Lower lobe of right lung (tissue), 2 donors: Measurements from ENCODE around the gene SPANXN2. TPM values are rescaled to one million over a fixed set of nuclear protein-coding genes. Genes with fewer than 3 reads are reported as not detected.
"Not testable (repeated sequence)": the region's sequence is repeated elsewhere in the genome, so short reads cannot be mapped to it uniquely, and the experiment has no call there.

ENCODE experiments used
- ATAC-seq, 2 donors: fragments of 200-7000 bp; cut with Tn5 transposase; one replicate each; pipeline ENCODE4 v1.9.1; 2020 to 2022; ENCODE audit warnings: mild to moderate bottlenecking in 2 of 2, moderate library complexity in 2 of 2
- DNase-seq: peaks from one replicate; pipeline ENCODE4 v3.0.0-alpha.2; 2020
- H3K27ac ChIP-seq: fragments of 200-600 bp; one replicate; pipeline ENCODE4 v1.8.0; 2022
- H3K27me3 ChIP-seq: fragments of 200-600 bp; one replicate; pipeline ENCODE4 v1.8.0; 2022; ENCODE audit warnings: low read depth
- H3K36me3 ChIP-seq: fragments of 200-600 bp; one replicate; pipeline ENCODE4 v1.8.0; 2022; ENCODE audit warnings: mild to moderate bottlenecking
- H3K4me1 ChIP-seq: fragments of 200-600 bp; one replicate; pipeline ENCODE4 v1.8.0; 2022
- H3K4me3 ChIP-seq: fragments of 200-600 bp; one replicate; pipeline ENCODE4 v1.8.0; 2022; ENCODE audit warnings: mild to moderate bottlenecking
- H3K9me3 ChIP-seq: fragments of 200-600 bp; one replicate; pipeline ENCODE4 v1.8.0; 2022
- CTCF ChIP-seq: fragments of 200-600 bp; IDR thresholded peaks from one replicate; pipeline ENCODE4 v1.8.0; 2022; ENCODE audit warnings: antibody characterized with exemption, mild to moderate bottlenecking
- intact Hi-C: fragments of 100-400 bp; cut with DNase I; formaldehyde crosslinking; loops from one replicate; pipeline ENCODE4 v1.11.0; 2022
- long read RNA-seq: library from polyadenylated mRNA; unstranded; transcript quantifications from one replicate; pipeline ENCODE4 v2.0.0, GENCODE V29; 2021
- total RNA-seq: library from RNA; stranded (reverse); fragmentation: NEBNext Ultra II Directional; extraction: Animal tissue kit (Norgen Biotek cat#: 25700); gene quantifications from one replicate; pipeline ENCODE4 v1.2.1, GENCODE V29; 2021
- donor health status: DM: no; HTN: yes; CAD: no; lungs with severe emphysema.

The SPANXN2 gene
- total RNA-seq = not detected
- long read RNA-seq = 0 reads

GRCh38 chrX:143720652-143721051 is at the start of gene SPANXN2:
Gene SPANXN2, minus strand, starts transcription at chrX:143720752. Its CDS starts 84 bp downstream, at chrX:143720668.
- H3K9me3 ChIP-seq, H3K4me1 ChIP-seq, DNase-seq, H3K4me3 ChIP-seq, H3K36me3 ChIP-seq, intact Hi-C loops, ATAC-seq, H3K27ac ChIP-seq, H3K27me3 ChIP-seq: not testable (repeated sequence)

GRCh38 chrX:143768976-143769375 is 48.4 kb upstream of the SPANXN2 start:
- no peak for DNase-seq

GRCh38 chrX:143767789-143768188 is 47.2 kb upstream of the SPANXN2 start:
- H3K4me3 ChIP-seq, H3K36me3 ChIP-seq, H3K27ac ChIP-seq, H3K9me3 ChIP-seq, DNase-seq, H3K27me3 ChIP-seq, ATAC-seq, H3K4me1 ChIP-seq, intact Hi-C loops: not testable (repeated sequence)

More at GRCh38 chrX:143768976-143769375, 48.4 kb upstream of the SPANXN2 start:
- H3K36me3 ChIP-seq = no peaks in the 10 kb centered on the region
- intact Hi-C loops = no loop called here
- no peak overlapping the region for H3K4me3 ChIP-seq
- no peaks in the 10 kb centered on the region for H3K4me1 ChIP-seq
- no peak for ATAC-seq
- no peak for TF ChIP-seq CTCF
- H3K27ac ChIP-seq = no peak overlapping the region
- no peaks in the 10 kb centered on the region for H3K27me3 ChIP-seq
- no peaks in the 10 kb centered on the region for H3K9me3 ChIP-seq

- DNase-seq (no peak), ATAC-seq (no peak)
- H3K27me3 ChIP-seq = no peaks in the 10 kb centered on the region
- no peak overlapping the region for H3K4me3 ChIP-seq
- no peaks in the 10 kb centered on the region for H3K4me1 ChIP-seq
- no peaks in the 10 kb centered on the region for H3K9me3 ChIP-seq
- intact Hi-C loops = no loop called here
- no peaks in the 10 kb centered on the region for H3K36me3 ChIP-seq
- TF ChIP-seq CTCF = no peak
- H3K27ac ChIP-seq = no peak overlapping the region
These were observed 37.3 kb upstream of the SPANXN2 start for GRCh38 chrX:143757887-143758286.

GRCh38 chrX:143757375-143757774 is 36.8 kb upstream of the SPANXN2 start:
- Histone ChIP-seq H3K4me1 (no peaks in the 10 kb centered on the region), H3K4me3 (no peak overlapping the region), H3K9me3 (no peaks in the 10 kb centered on the region), H3K27ac (no peak overlapping the region), H3K36me3 (no peaks in the 10 kb centered on the region), H3K27me3 (no peaks in the 10 kb centered on the region)
- intact Hi-C loops = no loop called here
- ATAC-seq (no peak), DNase-seq (no peak)
- no peak for TF ChIP-seq CTCF

GRCh38 chrX:143754183-143754582 is 33.6 kb upstream of the SPANXN2 start:
- intact Hi-C loops = no loop called here
- H3K27ac ChIP-seq = no peak overlapping the region
- no peak overlapping the region for H3K4me3 ChIP-seq
- DNase-seq = no peak
- no peaks in the 10 kb centered on the region for H3K27me3 ChIP-seq
- TF ChIP-seq CTCF = no peak
- H3K4me1 ChIP-seq = no peaks in the 10 kb centered on the region
- no peaks in the 10 kb centered on the region for H3K9me3 ChIP-seq
- H3K36me3 ChIP-seq = no peaks in the 10 kb centered on the region
- ATAC-seq = no peak

- Histone ChIP-seq H3K4me3 (no peak overlapping the region), H3K27ac (no peak overlapping the region), H3K36me3 (no peaks in the 10 kb centered on the region), H3K27me3 (no peaks in the 10 kb centered on the region), H3K9me3 (no peaks in the 10 kb centered on the region), H3K4me1 (no peaks in the 10 kb centered on the region)
- ATAC-seq (no peak), DNase-seq (no peak)
- intact Hi-C loops = no loop called here
- TF ChIP-seq CTCF = no peak
These were observed 13.3 kb upstream of the SPANXN2 start for GRCh38 chrX:143733866-143734265.
